GM12874 (cell line): ENCODE data around the gene AKAP12.

Experiments
- TF ChIP-seq, protein P1 (sequence below): IDR thresholded peaks from 2 replicates; pipeline ENCODE4 v1.5.1; 2011; ENCODE audit warnings: low read depth, mild to moderate bottlenecking, control low read depth, low read length, moderate library complexity; ENCODE audit not compliant: insufficient read depth

Gene AKAP12

DNA sequence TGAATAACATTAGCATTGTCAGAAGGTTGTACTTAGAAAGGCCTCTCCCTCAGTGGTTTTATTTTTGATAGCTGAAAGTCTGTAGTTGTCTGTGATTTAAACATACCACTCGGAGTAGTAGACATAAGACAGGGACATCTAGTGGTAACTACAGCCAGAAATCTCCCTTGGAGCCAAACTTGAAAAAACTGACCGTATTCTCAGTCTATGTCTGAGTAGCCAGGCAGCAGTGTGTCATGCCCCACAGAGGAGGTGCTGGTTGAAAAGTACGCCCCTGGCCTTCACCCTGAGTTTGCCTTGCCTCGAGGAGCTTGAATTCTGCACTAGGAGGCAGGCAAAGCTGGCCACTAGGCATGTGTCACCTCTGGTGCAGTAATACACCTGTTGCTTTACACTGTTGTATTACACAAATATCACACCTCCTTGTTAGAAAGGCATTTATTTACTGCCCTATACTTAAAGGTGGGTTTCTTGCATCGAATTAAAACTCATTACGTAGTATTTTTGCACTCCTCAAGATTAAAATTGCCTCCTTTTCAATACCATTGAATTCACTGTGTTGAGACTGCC is 130.8 kb downstream of the AKAP12 start:
- TF ChIP-seq, protein P1, sequence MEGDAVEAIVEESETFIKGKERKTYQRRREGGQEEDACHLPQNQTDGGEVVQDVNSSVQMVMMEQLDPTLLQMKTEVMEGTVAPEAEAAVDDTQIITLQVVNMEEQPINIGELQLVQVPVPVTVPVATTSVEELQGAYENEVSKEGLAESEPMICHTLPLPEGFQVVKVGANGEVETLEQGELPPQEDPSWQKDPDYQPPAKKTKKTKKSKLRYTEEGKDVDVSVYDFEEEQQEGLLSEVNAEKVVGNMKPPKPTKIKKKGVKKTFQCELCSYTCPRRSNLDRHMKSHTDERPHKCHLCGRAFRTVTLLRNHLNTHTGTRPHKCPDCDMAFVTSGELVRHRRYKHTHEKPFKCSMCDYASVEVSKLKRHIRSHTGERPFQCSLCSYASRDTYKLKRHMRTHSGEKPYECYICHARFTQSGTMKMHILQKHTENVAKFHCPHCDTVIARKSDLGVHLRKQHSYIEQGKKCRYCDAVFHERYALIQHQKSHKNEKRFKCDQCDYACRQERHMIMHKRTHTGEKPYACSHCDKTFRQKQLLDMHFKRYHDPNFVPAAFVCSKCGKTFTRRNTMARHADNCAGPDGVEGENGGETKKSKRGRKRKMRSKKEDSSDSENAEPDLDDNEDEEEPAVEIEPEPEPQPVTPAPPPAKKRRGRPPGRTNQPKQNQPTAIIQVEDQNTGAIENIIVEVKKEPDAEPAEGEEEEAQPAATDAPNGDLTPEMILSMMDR: no peak

DNA sequence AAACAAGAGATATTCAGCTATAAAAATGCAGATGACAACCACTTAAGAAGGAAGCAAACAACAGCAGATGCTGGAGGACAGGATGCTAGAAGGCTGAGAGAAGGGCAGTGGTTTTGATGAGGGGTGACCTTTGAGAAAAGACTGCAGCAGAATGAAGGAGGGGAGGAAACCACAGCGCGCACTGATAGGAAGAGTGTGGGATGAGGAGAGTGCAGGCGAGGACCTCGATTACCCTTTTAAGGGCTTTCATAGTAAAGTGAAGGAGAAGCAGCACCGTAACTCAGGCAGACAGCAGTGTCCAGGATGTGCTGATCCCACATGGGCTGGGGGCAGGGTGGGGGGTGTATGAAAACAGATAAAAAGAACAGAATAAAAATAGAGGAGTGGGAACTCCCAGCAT is 132.4 kb downstream of the AKAP12 start:
- TF ChIP-seq, protein P1: no peak

DNA sequence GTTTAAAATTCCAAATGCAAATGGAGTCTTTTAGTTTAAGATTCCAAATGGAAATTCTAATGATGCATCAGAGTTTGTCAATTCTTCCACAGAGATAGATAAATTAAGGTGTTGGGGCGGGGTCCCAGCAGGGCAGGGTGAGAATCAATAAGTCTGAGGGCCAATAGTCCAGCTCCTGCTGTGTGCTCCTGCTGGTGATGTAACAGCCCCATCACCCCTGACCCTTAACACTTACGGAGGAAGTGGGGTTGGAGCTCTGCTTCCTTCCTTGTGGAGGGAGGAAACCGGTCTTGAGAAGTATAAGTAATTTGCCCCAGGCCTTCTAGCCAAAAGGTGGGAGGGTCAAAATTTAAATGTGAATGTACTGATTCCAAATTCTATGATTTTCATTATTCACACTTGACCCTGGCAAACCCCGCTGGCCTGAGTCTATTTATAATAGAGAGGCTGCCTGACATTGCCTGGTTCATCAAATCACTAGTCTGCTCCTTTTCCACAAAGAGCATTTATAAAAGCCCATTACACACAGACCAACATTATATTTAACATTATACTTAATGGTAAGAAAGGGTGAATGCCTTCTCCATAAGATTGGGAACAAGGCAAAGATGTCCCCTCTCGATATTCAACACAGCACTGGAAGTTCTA is 134.4 kb downstream of the AKAP12 start:
- TF ChIP-seq, protein P1: no peak

DNA sequence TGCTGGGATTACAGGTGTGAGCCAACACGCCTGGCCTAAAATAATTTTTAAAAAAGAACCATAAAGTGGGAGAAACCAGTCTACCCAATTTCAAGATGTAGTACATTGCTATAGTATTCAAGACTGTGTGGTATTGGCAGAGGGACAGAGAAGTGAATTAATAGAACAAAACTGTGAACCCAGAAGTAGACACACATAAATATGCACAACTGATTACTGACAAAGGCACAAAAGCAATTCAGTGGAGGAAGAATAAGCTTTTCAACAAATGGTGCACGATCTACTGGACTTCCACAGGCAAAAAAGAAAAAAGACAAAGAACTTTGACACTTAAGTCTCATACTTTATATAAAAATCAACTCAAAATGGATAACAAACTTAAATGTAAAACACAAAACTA is 136.1 kb downstream of the AKAP12 start:
- TF ChIP-seq, protein P1: no peak

DNA sequence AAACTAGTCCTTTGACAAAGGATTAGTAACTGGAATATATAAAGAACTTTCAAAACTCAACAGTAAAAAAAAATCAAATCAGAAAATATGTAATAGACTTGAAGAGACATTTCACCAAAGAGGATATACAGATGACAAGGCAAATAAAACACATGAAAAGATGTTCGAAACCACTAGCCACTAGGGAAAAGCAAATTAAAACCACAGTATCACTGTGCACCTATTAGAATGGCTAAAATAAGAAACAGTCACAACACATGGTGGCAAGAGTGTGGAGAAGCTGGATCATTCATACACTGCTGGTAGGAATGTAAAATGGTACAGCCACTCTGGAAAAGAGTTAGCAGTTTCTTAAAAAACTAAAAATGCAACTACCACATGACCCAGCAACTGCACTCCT is 136.7 kb downstream of the AKAP12 start:
- TF ChIP-seq, protein P1: no peak

DNA sequence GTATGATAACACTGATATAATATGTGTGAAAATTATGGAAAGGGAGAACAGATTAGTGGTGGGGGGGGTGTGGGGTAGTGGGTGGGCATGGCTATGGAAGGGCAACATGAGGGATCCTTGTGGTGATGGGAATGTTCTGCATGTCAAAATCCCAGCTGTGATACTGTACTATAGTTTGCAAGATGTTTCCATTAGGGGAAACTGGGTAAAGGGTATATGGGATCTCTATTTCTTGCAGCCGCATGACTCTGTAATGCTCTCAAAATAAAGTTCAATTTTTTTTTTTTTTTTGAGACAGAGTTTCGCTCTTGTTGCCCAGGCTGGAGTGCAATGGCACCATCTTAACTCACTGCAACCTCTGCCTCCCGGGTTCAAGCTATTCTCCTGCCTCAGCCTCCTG is 137.3 kb downstream of the AKAP12 start:
- TF ChIP-seq, protein P1: no peak

DNA sequence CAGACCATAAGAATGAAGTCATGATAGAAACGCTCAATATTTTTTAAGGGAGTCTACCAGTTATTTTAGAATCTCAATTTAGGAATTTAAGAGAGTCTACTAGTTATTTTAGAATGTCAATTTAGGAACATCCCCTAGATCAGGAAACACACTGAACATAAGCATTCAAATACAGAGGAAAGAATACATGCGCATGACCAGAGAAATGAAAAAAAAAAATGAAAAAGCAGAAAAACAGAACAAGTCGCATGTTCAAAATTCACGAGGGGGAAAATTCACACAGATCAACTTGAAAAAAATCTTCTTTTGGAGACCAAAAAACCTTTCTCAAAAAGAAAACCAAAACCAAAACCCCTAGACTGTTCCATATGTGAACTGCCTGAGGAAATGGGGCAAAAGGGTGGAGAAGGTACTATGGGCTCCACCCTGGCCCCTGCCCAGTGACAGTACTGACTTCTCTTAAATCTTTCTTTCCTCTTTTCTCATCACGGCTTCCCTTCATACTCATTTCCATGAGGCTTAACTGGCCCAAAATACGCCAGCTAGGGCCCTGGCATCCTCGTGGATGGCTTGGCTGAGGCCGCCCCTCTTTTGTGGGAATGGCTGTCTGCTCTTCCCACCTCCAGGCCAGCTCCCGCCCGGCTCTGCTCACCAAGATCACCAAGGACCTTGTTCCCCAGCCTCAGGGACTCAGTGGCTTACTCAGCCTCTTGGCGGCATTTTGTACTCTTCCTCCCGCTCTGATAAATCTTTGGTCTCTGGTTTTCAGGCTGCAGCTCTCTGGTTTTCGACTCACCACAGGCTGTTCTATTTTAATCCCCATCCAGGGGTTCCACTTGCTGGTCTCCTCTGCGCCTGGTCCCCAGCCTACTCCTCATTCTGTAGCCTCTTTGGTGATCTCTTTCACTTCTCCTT is 140.4 kb downstream of the AKAP12 start:
- TF ChIP-seq, protein P1: no peak
